Measurements from ENCODE around the gene ZNF276. TPM values are rescaled to one million over a fixed set of nuclear protein-coding genes. Genes with fewer than 3 reads are reported as not detected.

The ZNF276 gene
- total RNA-seq, 4 donors from 2014 or later, result 16.7 to 45.8 (median 18.2) TPM

DNA sequence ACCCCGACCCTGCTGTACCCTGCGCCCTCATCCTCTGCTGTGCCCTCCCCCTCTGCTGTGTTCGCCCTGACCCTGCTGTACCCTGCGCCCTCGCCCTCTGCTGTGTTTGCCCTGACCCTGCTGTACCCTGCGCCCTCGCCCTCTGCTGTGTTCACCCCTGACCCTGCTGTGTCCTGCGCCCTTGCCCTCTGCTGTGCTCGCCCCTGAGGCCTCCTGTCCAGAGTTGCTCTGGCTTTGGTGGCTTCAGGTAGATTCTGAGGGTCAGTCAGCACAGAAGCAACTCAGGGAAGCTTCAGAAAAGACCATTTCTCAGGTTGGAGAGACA, 11.5 kb downstream of the ZNF276 start:
- Histone ChIP-seq H3K27ac (no peak overlapping the region), H3K4me1 (no peaks in the 10 kb centered on the region), H3K4me3 (no peak overlapping the region), H3K9me3 (no peaks in the 10 kb centered on the region), H3K36me3 (peaks cover 0 to 98% of the 10 kb centered on the region in 2 donors), H3K27me3 (no peaks in the 10 kb centered on the region)
- TF ChIP-seq POLR2AphosphoS5 (IDR thresholded peaks at IDR 0.05) (no peak), POLR2A (IDR thresholded peaks at IDR 0.05) (no peak), CTCF (IDR thresholded peaks at IDR 0.05) (no peak)
- ATAC-seq, result no peak
- 80 to 87% methylated on average over 2 to 7 of the region's 9 CpGs for whole genome bisulfite sequencing, 2 donors (ENCODE audit: low coverage in 1 of 2)

GRCh38 chr16:89733322-89733721, 12.0 kb downstream of the ZNF276 start:
- H3K4me1 ChIP-seq, result no peaks in the 10 kb centered on the region
- TF ChIP-seq CTCF (IDR thresholded peaks at IDR 0.05), result no peak
- TF ChIP-seq POLR2AphosphoS5 (IDR thresholded peaks at IDR 0.05), result no peak
- no peak for TF ChIP-seq POLR2A (IDR thresholded peaks at IDR 0.05)
- no peak for TF ChIP-seq EP300 (IDR thresholded peaks at IDR 0.05)
- no peaks in the 10 kb centered on the region for H3K9me3 ChIP-seq
- peaks cover 0 to 98% of the 10 kb centered on the region in 2 donors for H3K36me3 ChIP-seq
- no peak for ATAC-seq
- H3K27ac ChIP-seq, result no peak overlapping the region
- WGBS, 2 donors (ENCODE audit: low coverage in 1 of 2), result 78 to 79% methylated on average over 8 of the region's 17 CpGs
- no peak overlapping the region for H3K4me3 ChIP-seq
- H3K27me3 ChIP-seq, result no peaks in the 10 kb centered on the region

- WGBS, 2 donors (ENCODE audit: low coverage in 1 of 2), result 71 to 100% methylated on average over 1 to 3 of the region's 21 CpGs
- Histone ChIP-seq H3K27me3 (no peaks in the 10 kb centered on the region), H3K27ac (no peak overlapping the region), H3K4me3 (no peak overlapping the region), H3K9me3 (no peaks in the 10 kb centered on the region), H3K4me1 (no peaks in the 10 kb centered on the region), H3K36me3 (peaks cover 0 to 100% of the 10 kb centered on the region in 2 donors)
- no peak for ATAC-seq
- TF ChIP-seq POLR2AphosphoS5 (IDR thresholded peaks at IDR 0.05) (no peak), POLR2A (IDR thresholded peaks at IDR 0.05) (no peak), CTCF (IDR thresholded peaks at IDR 0.05) (no peak), EP300 (IDR thresholded peaks at IDR 0.05) (no peak)
These were observed 12.5 kb downstream of the ZNF276 start for GRCh38 chr16:89733792-89734191.

- no peaks in the 10 kb centered on the region for H3K27me3 ChIP-seq
- peaks cover 0 to 97% of the 10 kb centered on the region in 2 donors for H3K36me3 ChIP-seq
- no peak overlapping the region for H3K4me3 ChIP-seq
- TF ChIP-seq EP300 (IDR thresholded peaks at IDR 0.05) (no peak), CTCF (IDR thresholded peaks at IDR 0.05) (no peak), POLR2A (IDR thresholded peaks at IDR 0.05) (no peak), POLR2AphosphoS5 (IDR thresholded peaks at IDR 0.05) (no peak)
- 90 to 100% methylated on average over 1 to 2 of the region's 3 CpGs for WGBS, 2 donors (ENCODE audit: low coverage in 1 of 2)
- no peak overlapping the region for H3K27ac ChIP-seq
- ATAC-seq, result no peak
- H3K4me1 ChIP-seq, result no peaks in the 10 kb centered on the region
- H3K9me3 ChIP-seq, result no peaks in the 10 kb centered on the region
These were observed 15.2 kb downstream of the ZNF276 start for GRCh38 chr16:89736554-89736953.

DNA sequence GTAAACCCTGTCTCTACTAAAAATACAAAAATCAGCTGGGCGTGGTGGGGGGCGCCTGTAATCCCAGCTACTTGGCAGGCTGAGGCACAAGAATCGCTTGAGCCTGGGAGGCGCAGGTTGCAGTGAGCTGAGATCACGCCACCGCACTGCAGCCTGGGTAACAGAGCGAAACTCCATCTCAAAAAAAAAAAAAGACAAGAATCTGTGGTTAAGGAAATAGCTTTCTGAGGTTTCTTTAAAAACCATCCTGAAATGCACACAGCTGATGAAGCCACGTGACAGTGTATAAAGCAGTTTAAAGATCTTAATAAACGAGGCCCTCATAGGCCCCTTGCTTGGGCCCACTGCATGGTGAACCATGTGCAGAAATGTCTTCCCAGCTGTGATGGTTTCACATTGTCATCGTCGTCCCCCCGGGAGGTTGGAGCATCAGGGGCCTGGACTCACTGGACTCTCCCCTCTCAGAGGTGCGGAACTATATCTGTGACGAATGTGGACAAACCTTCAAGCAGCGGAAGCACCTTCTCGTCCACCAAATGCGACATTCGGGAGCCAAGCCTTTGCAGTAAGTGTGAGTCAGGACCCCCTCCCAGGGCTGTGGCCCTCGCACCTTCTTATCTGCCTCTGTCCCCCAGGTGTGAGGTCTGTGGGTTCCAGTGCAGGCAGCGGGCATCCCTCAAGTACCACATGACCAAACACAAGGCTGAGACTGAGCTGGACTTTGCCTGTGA, 16.2 kb downstream of the ZNF276 start:
- TF ChIP-seq EP300 (IDR thresholded peaks at IDR 0.05) (no peak), POLR2AphosphoS5 (IDR thresholded peaks at IDR 0.05) (no peak), CTCF (IDR thresholded peaks at IDR 0.05) (no peak), POLR2A (IDR thresholded peaks at IDR 0.05) (no peak)
- no peak for ATAC-seq
- Histone ChIP-seq H3K4me1 (no peaks in the 10 kb centered on the region), H3K36me3 (peaks cover 0 to 87% of the 10 kb centered on the region in 2 donors), H3K27me3 (no peaks in the 10 kb centered on the region), H3K4me3 (no peak overlapping the region), H3K27ac (no peak overlapping the region), H3K9me3 (no peaks in the 10 kb centered on the region)
- 85 to 86% methylated on average over 8 to 14 of the region's 20 CpGs for WGBS, 2 donors (ENCODE audit: low coverage in 1 of 2)

All from gastroesophageal sphincter (tissue), 4 donors.